SK-N-SH (cell line): ENCODE data around the gene PPP2R1A. TPM values are rescaled to one million over a fixed set of nuclear protein-coding genes. Genes with fewer than 3 reads are reported as not detected.

Source experiments
- CTCF ChIA-PET: fragments of 300-600, 350-600 bp; formaldehyde crosslinking; extraction: SDS; loops from one replicate; lab custom pipeline; 2021; lab: Yijun Ruan, JAX
- POLR2A ChIA-PET: fragments of 350-600 bp; sonication (Branson Sonifier 250); formaldehyde crosslinking; extraction: SDS; loops from one replicate; lab custom pipeline; 2020; ENCODE audit warnings: antibody characterized with exemption, inconsistent platforms; lab: Yijun Ruan, JAX
- DNase-seq: peaks from one replicate; pipeline ENCODE4 v3.0.0; 2012
- H2AFZ ChIP-seq: fragments of 200-600 bp; sonication (generic); 2 replicates; pipeline ENCODE4 v1.8.1; 2016; ENCODE audit warnings: antibody characterized with exemption, mild to moderate bottlenecking, low read depth
- H3F3A ChIP-seq: fragments of 200-600 bp; sonication (generic); replicated peaks from 2 replicates; pipeline ENCODE3; 2016; ENCODE audit warnings: antibody characterized with exemption, mild to moderate bottlenecking; ENCODE audit not compliant: insufficient read depth
- H3K27ac ChIP-seq, 2 experiments: fragments of 200-500 bp in 1 of 2; fragments of 200-600 bp in 1 of 2; sonication (Bioruptor generic) in 1 of 2; sonication (generic), shearing (Covaris generic) in 1 of 2; 2 replicates each; pipeline versions ENCODE4 v1.5.1 to v1.6.1; 2014 to 2016; ENCODE audit warnings: low read depth in 2 of 2, inconsistent platforms in 1 of 2, low read length in 1 of 2, mild to moderate bottlenecking in 1 of 2, mixed read lengths in 1 of 2
- H3K27me3 ChIP-seq: fragments of 200-600 bp; sonication (generic), shearing (Covaris generic); 2 replicates; pipeline ENCODE4 v1.6.1; 2016; ENCODE audit warnings: mixed run types; ENCODE audit not compliant: insufficient read depth
- H3K36me3 ChIP-seq, 2 experiments: fragments of 200-500 bp in 1 of 2; fragments of 200-600 bp in 1 of 2; sonication (Bioruptor generic) in 1 of 2; sonication (generic) in 1 of 2; replicated peaks in 1 of 2; 2 replicates each; pipeline versions ENCODE3 to v1.5.1; 2014 to 2016; ENCODE audit warnings: low read length in 1 of 2, mild to moderate bottlenecking in 1 of 2; ENCODE audit not compliant: insufficient read depth in 2 of 2, control insufficient read depth in 1 of 2
- H3K4me1 ChIP-seq, 2 experiments: fragments of 200-500 bp in 1 of 2; fragments of 200-600 bp in 1 of 2; sonication (Bioruptor generic) in 1 of 2; sonication (generic), shearing (Covaris generic) in 1 of 2; 2 replicates each; pipeline versions ENCODE4 v1.5.1 to v1.6.1; 2014 to 2016; ENCODE audit warnings: low read depth in 1 of 2, low read length in 1 of 2, mixed run types in 1 of 2; ENCODE audit not compliant: insufficient read depth in 2 of 2, control insufficient read depth in 1 of 2
- H3K4me2 ChIP-seq: fragments of 200-600 bp; sonication (generic), shearing (Covaris generic); 2 replicates; pipeline ENCODE4 v1.6.1; 2017; ENCODE audit warnings: mixed run types
- H3K4me3 ChIP-seq, 2 experiments: fragments of 200-500 bp in 1 of 2; fragments of 200-600 bp in 1 of 2; sonication (Bioruptor generic) in 1 of 2; sonication (generic), shearing (Covaris generic) in 1 of 2; 2 replicates each; pipeline versions ENCODE4 v1.5.1 to v1.8.1; 2014 to 2016; ENCODE audit warnings: low read depth in 2 of 2, inconsistent platforms in 1 of 2, low read length in 1 of 2, mild to moderate bottlenecking in 1 of 2, mixed read lengths in 1 of 2, moderate library complexity in 1 of 2
- H3K79me2 ChIP-seq: fragments of 200-600 bp; sonication (generic); 2 replicates; pipeline ENCODE4 v1.8.1; 2017; ENCODE audit warnings: mild to moderate bottlenecking; ENCODE audit not compliant: insufficient read depth
- H3K9ac ChIP-seq: fragments of 200-600 bp; sonication (generic); 2 replicates; pipeline ENCODE4 v1.6.1; 2017; ENCODE audit warnings: mixed run types
- H3K9me2 ChIP-seq: fragments of 200-600 bp; sonication (generic); 2 replicates; pipeline ENCODE4 v1.6.1; 2017; ENCODE audit warnings: mixed run types
- H3K9me3 ChIP-seq: fragments of 200-600 bp; sonication (generic); 2 replicates; pipeline ENCODE4 v1.6.1; 2017; ENCODE audit warnings: mixed run types, mild to moderate bottlenecking, moderate library complexity
- H4K20me1 ChIP-seq: fragments of 200-600 bp; sonication (generic); 2 replicates; pipeline ENCODE4 v1.6.1; 2017; ENCODE audit warnings: mild to moderate bottlenecking, mixed run types; ENCODE audit not compliant: insufficient read depth
- CHD2 ChIP-seq: fragments of 150-350 bp; IDR thresholded peaks from 2 replicates; pipeline ENCODE4 v1.6.1; 2018; ENCODE audit warnings: low read length; ENCODE audit not compliant: partially characterized antibody
- CTCF ChIP-seq: fragments of 200-600 bp; sonication (generic); IDR thresholded peaks from 2 replicates; pipeline ENCODE4 v1.6.1; 2017; ENCODE audit warnings: antibody characterized with exemption, mild to moderate bottlenecking, moderate library complexity
- ELF1 ChIP-seq: IDR thresholded peaks from 2 replicates; pipeline ENCODE4 v1.4.0; 2012
- FOXM1 ChIP-seq: IDR thresholded peaks from 2 replicates; pipeline ENCODE4 v1.4.0; 2012; ENCODE audit warnings: low read depth, mild to moderate bottlenecking
- GABPA ChIP-seq: IDR thresholded peaks from 2 replicates; pipeline ENCODE4 v1.4.0; 2012; ENCODE audit warnings: low read depth, mild to moderate bottlenecking
- GATA2 ChIP-seq: sonication (generic); formaldehyde crosslinking; IDR thresholded peaks from 2 replicates; pipeline ENCODE4 v1.5.0; 2020; ENCODE audit warnings: mild to moderate bottlenecking, missing genetic modification reagents
- JUND ChIP-seq: IDR thresholded peaks from 2 replicates; pipeline ENCODE4 v1.4.0; 2012
- MAX ChIP-seq: IDR thresholded peaks from 2 replicates; pipeline ENCODE4 v1.4.0; 2012; ENCODE audit warnings: low read depth
- MEF2A ChIP-seq: IDR thresholded peaks from 2 replicates; pipeline ENCODE4 v1.4.0; 2012; ENCODE audit warnings: low read depth, borderline replicate concordance
- MXI1 ChIP-seq: IDR thresholded peaks from 2 replicates; pipeline ENCODE4 v1.6.1; 2012; ENCODE audit warnings: mild to moderate bottlenecking, low read depth, low read length, improper control_type of control experiment
- NRF1 ChIP-seq: IDR thresholded peaks from 2 replicates; pipeline ENCODE4 v1.6.1; 2012; ENCODE audit warnings: low read depth, mild to moderate bottlenecking, low read length
- PBX3 ChIP-seq: IDR thresholded peaks from 2 replicates; pipeline ENCODE4; 2012
- POLR2AphosphoS5 ChIP-seq: IDR thresholded peaks from 2 replicates; pipeline ENCODE4 v1.6.1; 2012; ENCODE audit warnings: low read depth, low read length
- RAD21 ChIP-seq: IDR thresholded peaks from 2 replicates; pipeline ENCODE4 v1.6.1; 2012; ENCODE audit warnings: mild to moderate bottlenecking, low read length
- RCOR1 ChIP-seq: fragments of 150-350 bp; IDR thresholded peaks from 2 replicates; pipeline ENCODE4 v1.6.1; 2017; ENCODE audit warnings: antibody characterized with exemption, low read length
- REST ChIP-seq: IDR thresholded peaks from 2 replicates; pipeline ENCODE4 v1.6.1; 2012; ENCODE audit warnings: mild to moderate bottlenecking, low read depth, low read length, moderate library complexity
- SIN3A ChIP-seq: IDR thresholded peaks from 2 replicates; pipeline ENCODE4 v1.6.1; 2012; ENCODE audit warnings: low read depth, mild to moderate bottlenecking, low read length, moderate library complexity, borderline replicate concordance
- TAF1 ChIP-seq: IDR thresholded peaks from 2 replicates; pipeline ENCODE4 v1.6.1; 2012; ENCODE audit warnings: low read depth, mild to moderate bottlenecking, low read length, moderate library complexity, borderline replicate concordance
- TCF12 ChIP-seq: IDR thresholded peaks from 2 replicates; pipeline ENCODE4 v1.4.0; 2012
- USF1 ChIP-seq: IDR thresholded peaks from 2 replicates; pipeline ENCODE4 v1.4.0; 2012; ENCODE audit warnings: low read depth, borderline replicate concordance
- YY1 ChIP-seq: IDR thresholded peaks from 2 replicates; pipeline ENCODE4 v1.4.0; 2012; ENCODE audit warnings: low read depth, mild to moderate bottlenecking
- WGBS: methylation state at CpG from one replicate; pipeline ENCODE4 v1.1.6; 2017; ENCODE audit warnings: low lambda C conversion rate; 5-methylcytosine and 5-hydroxymethylcytosine counted together
- polyA plus RNA-seq, 3 experiments: library from polyadenylated mRNA; depleted of rRNA; stranded (reverse); fragments of >200 nt; gene quantifications; 2 replicates each; pipeline ENCODE4 v1.2.3, GENCODE V29; 2012

Gene PPP2R1A
- polyA plus RNA-seq, 1 of the 3 experiments (the other 2 are of a cell fraction), result 163 TPM

- no peak for TF ChIP-seq GATA2 (CRISPR knock-in tag)
- TF ChIP-seq PBX3, result no peak
- TF ChIP-seq SIN3A, result no peak
- TF ChIP-seq ELF1, result no peak
- no peak for TF ChIP-seq JUND
- TF ChIP-seq MEF2A, result no peak
- no peak for TF ChIP-seq POLR2AphosphoS5
- TF ChIP-seq RAD21, result no peak
- TF ChIP-seq YY1, result no peak
- TF ChIP-seq MXI1, result no peak
- no peak for TF ChIP-seq RCOR1
- Histone ChIP-seq H3K9ac (peak overlapping the region; percentile 72; the same call in 1 of the 2 replicates), H3F3A (no peaks in the 10 kb centered on the region), H3K4me1 (peaks cover 0 to 12% of the 10 kb centered on the region in 2 experiments; a peak in 1 of 4 replicates), H3K9me3 (no peaks in the 10 kb centered on the region), H3K79me2 (no peaks in the 10 kb centered on the region), H3K4me3 (peak overlapping the region; percentile 72 to 76; a peak in 2 of 4 replicates), H3K27ac (peak overlapping the region in 1 of 2 experiments; percentile 81; a peak in 1 of 4 replicates), H3K4me2 (peak overlapping the region; percentile 89), H3K36me3 (peaks cover 6 to 15% of the 10 kb centered on the region in 2 experiments), H2AFZ (peak overlapping the region; percentile 98; the same call in 1 of the 2 replicates), H3K9me2 (no peaks in the 10 kb centered on the region), H3K27me3 (no peaks in the 10 kb centered on the region), H4K20me1 (no peaks in the 10 kb centered on the region)
- no peak for DNase-seq
- CTCF ChIA-PET, result interaction anchor here (1.2 to 2.6 kb wide), 3 partner anchors 13 to 65 kb away, joined by 5 to 7 read pairs (median 5); partner anchors contain the start of gene PPP2R1A
- POLR2A ChIA-PET, result interaction anchor here (0.6 to 1.1 kb wide), 3 partner anchors 9 to 521 kb away, joined by 3 to 9 read pairs (median 4); partner anchors contain the start of gene PPP2R1A
- 100% methylated on average over 1 of the region's 1 CpG for WGBS
These were observed 17.5 kb upstream of the PPP2R1A start for GRCh38 chr19:52172347-52172746.

GRCh38 chr19:52176574-52176973, 13.3 kb upstream of the PPP2R1A start:
- no peaks in the 10 kb centered on the region for H4K20me1 ChIP-seq
- TF ChIP-seq USF1 (no peak), SIN3A (no peak), JUND (no peak), CTCF (no peak), YY1 (no peak), REST (no peak), CHD2 (no peak), GABPA (no peak), MAX (no peak), NRF1 (no peak), TCF12 (no peak), GATA2 (CRISPR knock-in tag) (no peak), POLR2AphosphoS5 (no peak), TAF1 (no peak), FOXM1 (no peak)
- H3K9me3 ChIP-seq, result no peaks in the 10 kb centered on the region
- ChIA-PET CTCF (no interaction called here), POLR2A (no interaction called here)
- H3K9me2 ChIP-seq, result no peaks in the 10 kb centered on the region
- no peak overlapping the region for H2AFZ ChIP-seq
- H3K4me1 ChIP-seq, result peaks cover 0 to 7% of the 10 kb centered on the region in 2 experiments; a peak in 1 of 4 replicates
- no peak overlapping the region for H3K9ac ChIP-seq
- H3K79me2 ChIP-seq, result no peaks in the 10 kb centered on the region
- WGBS, result 80% methylated on average over 10 of the region's 10 CpGs
- H3K36me3 ChIP-seq, result no peaks in the 10 kb centered on the region
- no peak for DNase-seq
- no peak overlapping the region for H3K27ac ChIP-seq
- H3F3A ChIP-seq, result no peaks in the 10 kb centered on the region
- no peak overlapping the region for H3K4me2 ChIP-seq
- no peaks in the 10 kb centered on the region for H3K27me3 ChIP-seq
- H3K4me3 ChIP-seq, result no peak overlapping the region
